HepG2 (cell line): Measurements from ENCODE around the gene DHX30. TPM values are rescaled to one million over a fixed set of nuclear protein-coding genes. Genes with fewer than 3 reads are reported as not detected.

Experiments used
- ATAC-seq: fragments of 200-7000 bp; cut with Tn5 transposase; 3 replicates; pipeline ENCODE4 v1.9.1; 2020; ENCODE audit warnings: mild to moderate bottlenecking, moderate library complexity
- BruUV-seq: library from RNA; stranded (reverse); fragments of 400-500 nt; replicated peaks from 2 replicates; lab custom pipeline; 2021; lab: Mats Ljungman, UMichigan
- CTCF ChIA-PET: fragments of 300-600 bp; formaldehyde crosslinking; extraction: SDS; loops from one replicate; lab custom pipeline; 2021; ENCODE audit warnings: low total read pairs, inconsistent platforms, low intra/inter-chr PET ratio; lab: Yijun Ruan, JAX
- POLR2A ChIA-PET: fragments of 350-600 bp; sonication (Branson Sonifier 250); formaldehyde crosslinking; loops from one replicate; lab custom pipeline; 2020; ENCODE audit warnings: antibody characterized with exemption, inconsistent platforms; lab: Yijun Ruan, JAX
- DNase-seq: peaks from one replicate; pipeline ENCODE4 v3.0.0-alpha.2; 2015; ENCODE audit warnings: low spot score
- FAIRE-seq: peaks from 3 replicates; lab custom pipeline; 2011; peaks lifted over from hg19 to GRCh38; lab: Jason Lieb, UNC
- H2AFZ ChIP-seq: one replicate; pipeline ENCODE4 v1.6.1; 2011; ENCODE audit warnings: low read length, inconsistent platforms
- H3K27ac ChIP-seq: fragments of 300-600 bp; 3 replicates; pipeline ENCODE4 v1.8.0; 2011; ENCODE audit warnings: mixed run types, mild to moderate bottlenecking, mixed read lengths, low read length, inconsistent platforms; ENCODE audit not compliant: insufficient read depth; ENCODE audit errors: extremely low read length
- H3K27me3 ChIP-seq, 2 experiments: fragments of 200-600 bp in 1 of 2; 2 replicates in 1 of 2; 3 replicates in 1 of 2; pipeline versions ENCODE4 v1.6.0 to v1.8.0; 2011; ENCODE audit warnings: low read length in 2 of 2, mild to moderate bottlenecking in 2 of 2, moderate library complexity in 2 of 2, inconsistent platforms in 1 of 2; ENCODE audit not compliant: insufficient read depth in 2 of 2, control insufficient read depth in 1 of 2
- H3K36me3 ChIP-seq, 2 experiments: fragments of 200-600 bp in 1 of 2; replicated peaks in 1 of 2; 2 replicates in 1 of 2; 3 replicates in 1 of 2; pipeline versions ENCODE4 v1.5.1 to v1.8.0; 2011; ENCODE audit warnings: low read length in 2 of 2, inconsistent platforms in 1 of 2; ENCODE audit not compliant: insufficient read depth in 2 of 2, control insufficient read depth in 1 of 2
- H3K4me1 ChIP-seq: 2 replicates; pipeline ENCODE4 v1.5.1; 2012; ENCODE audit warnings: low read length, inconsistent platforms; ENCODE audit not compliant: insufficient read depth
- H3K4me2 ChIP-seq: 2 replicates; pipeline ENCODE4 v1.6.0; 2011; ENCODE audit warnings: low read depth, low read length, inconsistent platforms
- H3K4me3 ChIP-seq, 3 experiments: fragments of 200-600 bp in 1 of 3; sonication (generic), shearing (Covaris generic) in 1 of 3; replicated peaks in 1 of 3; 2 replicates each; pipeline ENCODE4 v1.5.1; 2011 to 2016; ENCODE audit warnings: low read length in 3 of 3, inconsistent platforms in 2 of 3, low read depth in 2 of 3, mild to moderate bottlenecking in 2 of 3, control low read depth in 1 of 3, mixed read lengths in 1 of 3; ENCODE audit not compliant: insufficient read depth in 1 of 3
- H3K79me2 ChIP-seq: one replicate; pipeline ENCODE4 v1.6.1; 2011; ENCODE audit warnings: low read length, inconsistent platforms; ENCODE audit not compliant: insufficient read depth
- H3K9ac ChIP-seq: 2 replicates; pipeline ENCODE4 v1.6.0; 2011; ENCODE audit warnings: mild to moderate bottlenecking, low read depth, low read length, inconsistent platforms; ENCODE audit not compliant: insufficient read depth
- H3K9me3 ChIP-seq: 2 replicates; pipeline ENCODE4 v1.5.1; 2012; ENCODE audit warnings: mild to moderate bottlenecking, low read length
- H4K20me1 ChIP-seq: 2 replicates; pipeline ENCODE4 v1.6.0; 2011; ENCODE audit warnings: inconsistent platforms, mild to moderate bottlenecking, low read length, moderate library complexity; ENCODE audit not compliant: insufficient read depth
- HOXA3 ChIP-seq: sonication (generic); formaldehyde crosslinking; IDR thresholded peaks from 2 replicates; pipeline ENCODE4 v1.5.0; 2020; ENCODE audit warnings: missing genetic modification reagents
- ZNF350 ChIP-seq: sonication (generic); formaldehyde crosslinking; IDR thresholded peaks from 2 replicates; pipeline ENCODE4 v1.4.0; 2020; ENCODE audit warnings: mild to moderate bottlenecking, low read depth, missing genetic modification reagents, borderline replicate concordance
- ZNF788 ChIP-seq: sonication (generic); formaldehyde crosslinking; IDR thresholded peaks from 2 replicates; pipeline ENCODE4 v1.5.0; 2020; ENCODE audit warnings: mild to moderate bottlenecking, missing genetic modification reagents, borderline replicate concordance
- WGBS: methylation state at CpG from one replicate; pipeline ENCODE4 v1.1.6; 2017; ENCODE audit warnings: low lambda C conversion rate; 5-methylcytosine and 5-hydroxymethylcytosine counted together
- in situ Hi-C: cut with HindIII; loops from 2 replicates; pipeline ENCODE4 v1.10.0; 2017; ENCODE audit warnings: low pct_unique_long_range_greater_than_20kb; ENCODE audit not compliant: extremely low pct_ligation_motif_present
- intact Hi-C: fragments of 100-400 bp; cut with micrococcal nuclease; formaldehyde crosslinking; loops from one replicate; pipeline ENCODE4 v1.10.0; 2022; ENCODE audit not compliant: unreplicated experiment
- polyA plus RNA-seq, 8 experiments: library from polyadenylated mRNA; depleted of rRNA in 3 of 8; stranded (reverse) in 7 of 8; unstranded in 1 of 8; fragments of >200 nt; fragmentation: Illumina TruSeq in 4 of 8; extraction: Trizol in 4 of 8; gene quantifications; 2 replicates each; pipeline versions ENCODE4 v1.2.1 to v1.2.3, GENCODE V29; 2011 to 2016; ENCODE audit warnings: low read depth in 4 of 8, missing spikeins in 1 of 8, mixed read lengths in 1 of 8; ENCODE audit not compliant: insufficient read depth in 1 of 8
- total RNA-seq, 5 experiments: library from RNA; depleted of rRNA; stranded (reverse); fragments of >200 nt; fragmentation: Illumina TruSeq; extraction: Trizol; gene quantifications; 2 replicates each; pipeline ENCODE4 v1.2.3, GENCODE V29; 2016; ENCODE audit warnings: low read depth in 1 of 5
- TF ChIP-seq, protein P1 (sequence below): sonication (generic); formaldehyde crosslinking; IDR thresholded peaks from 2 replicates; pipeline ENCODE4 v1.5.1; 2020; ENCODE audit warnings: mild to moderate bottlenecking, moderate library complexity, missing genetic modification reagents
- TF ChIP-seq, protein P2 (sequence below): sonication (generic); formaldehyde crosslinking; IDR thresholded peaks from 2 replicates; pipeline ENCODE4 v1.4.0; 2020; ENCODE audit warnings: missing genetic modification reagents

Gene DHX30
- total and polyA plus RNA-seq, 2 of the 13 experiments (the other 11 are each of a cell fraction or from before 2014, with no cell fraction given), result 30.6 to 59.4 TPM

DNA sequence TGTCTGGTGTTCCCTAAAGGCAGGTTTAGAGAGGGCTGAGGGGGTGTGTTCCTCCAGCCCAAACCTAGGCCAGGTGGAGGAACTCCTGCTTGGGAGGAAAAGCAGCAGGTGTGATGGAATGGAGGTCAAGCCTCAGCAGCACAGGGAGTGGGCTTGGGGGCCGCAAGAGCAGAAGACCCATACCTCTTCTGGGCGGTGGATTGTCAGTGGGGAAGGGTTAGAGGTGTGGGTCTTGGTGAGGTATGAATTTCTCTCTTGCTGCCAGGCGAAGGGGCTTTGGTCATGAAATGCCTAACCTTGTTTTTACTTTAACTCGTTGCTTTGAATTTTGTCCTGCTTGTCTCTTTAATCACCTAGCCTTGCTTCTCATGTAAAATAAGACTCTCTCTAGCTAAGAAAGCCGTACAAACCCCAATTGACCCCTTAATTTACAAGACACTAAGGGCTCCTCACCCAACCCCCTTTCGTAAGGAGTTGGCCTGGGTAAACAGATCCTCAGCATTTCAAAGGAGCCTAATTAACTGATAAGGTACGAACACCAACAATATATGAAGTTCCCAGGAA, 38.9 kb downstream of the DHX30 start:
- FAIRE-seq (no peak), ATAC-seq (no peak), DNase-seq (no peak)
- Histone ChIP-seq H3K36me3 (peaks cover 45 to 85% of the 10 kb centered on the region in 2 experiments), H4K20me1 (peaks cover 6% of the 10 kb centered on the region), H3K4me3 (no peak overlapping the region), H3K27ac (no peak overlapping the region), H3K79me2 (peaks cover 3% of the 10 kb centered on the region), H3K4me1 (no peaks in the 10 kb centered on the region), H2AFZ (no peak overlapping the region), H3K9me3 (no peaks in the 10 kb centered on the region), H3K9ac (no peak overlapping the region), H3K27me3 (no peaks in the 10 kb centered on the region), H3K4me2 (no peak overlapping the region)
- CTCF ChIA-PET, result no interaction called here
- BruUV-seq, result no TSS peak
- intact Hi-C loops, result no loop called here
- POLR2A ChIA-PET, result no interaction called here
- in situ Hi-C loops, result loop anchor here (10.0 kb wide), 1 partner anchor 313 kb away; no protein-coding TSS in a partner anchor
- TF ChIP-seq HOXA3 (CRISPR knock-in tag), result no peak
- no peak for TF ChIP-seq ZNF350 (CRISPR knock-in tag)
- TF ChIP-seq, protein P1, sequence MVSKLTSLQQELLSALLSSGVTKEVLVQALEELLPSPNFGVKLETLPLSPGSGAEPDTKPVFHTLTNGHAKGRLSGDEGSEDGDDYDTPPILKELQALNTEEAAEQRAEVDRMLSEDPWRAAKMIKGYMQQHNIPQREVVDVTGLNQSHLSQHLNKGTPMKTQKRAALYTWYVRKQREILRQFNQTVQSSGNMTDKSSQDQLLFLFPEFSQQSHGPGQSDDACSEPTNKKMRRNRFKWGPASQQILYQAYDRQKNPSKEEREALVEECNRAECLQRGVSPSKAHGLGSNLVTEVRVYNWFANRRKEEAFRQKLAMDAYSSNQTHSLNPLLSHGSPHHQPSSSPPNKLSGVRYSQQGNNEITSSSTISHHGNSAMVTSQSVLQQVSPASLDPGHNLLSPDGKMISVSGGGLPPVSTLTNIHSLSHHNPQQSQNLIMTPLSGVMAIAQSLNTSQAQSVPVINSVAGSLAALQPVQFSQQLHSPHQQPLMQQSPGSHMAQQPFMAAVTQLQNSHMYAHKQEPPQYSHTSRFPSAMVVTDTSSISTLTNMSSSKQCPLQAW (CRISPR knock-in tag), result no peak
- TF ChIP-seq ZNF788, result no peak
- TF ChIP-seq, protein P2, sequence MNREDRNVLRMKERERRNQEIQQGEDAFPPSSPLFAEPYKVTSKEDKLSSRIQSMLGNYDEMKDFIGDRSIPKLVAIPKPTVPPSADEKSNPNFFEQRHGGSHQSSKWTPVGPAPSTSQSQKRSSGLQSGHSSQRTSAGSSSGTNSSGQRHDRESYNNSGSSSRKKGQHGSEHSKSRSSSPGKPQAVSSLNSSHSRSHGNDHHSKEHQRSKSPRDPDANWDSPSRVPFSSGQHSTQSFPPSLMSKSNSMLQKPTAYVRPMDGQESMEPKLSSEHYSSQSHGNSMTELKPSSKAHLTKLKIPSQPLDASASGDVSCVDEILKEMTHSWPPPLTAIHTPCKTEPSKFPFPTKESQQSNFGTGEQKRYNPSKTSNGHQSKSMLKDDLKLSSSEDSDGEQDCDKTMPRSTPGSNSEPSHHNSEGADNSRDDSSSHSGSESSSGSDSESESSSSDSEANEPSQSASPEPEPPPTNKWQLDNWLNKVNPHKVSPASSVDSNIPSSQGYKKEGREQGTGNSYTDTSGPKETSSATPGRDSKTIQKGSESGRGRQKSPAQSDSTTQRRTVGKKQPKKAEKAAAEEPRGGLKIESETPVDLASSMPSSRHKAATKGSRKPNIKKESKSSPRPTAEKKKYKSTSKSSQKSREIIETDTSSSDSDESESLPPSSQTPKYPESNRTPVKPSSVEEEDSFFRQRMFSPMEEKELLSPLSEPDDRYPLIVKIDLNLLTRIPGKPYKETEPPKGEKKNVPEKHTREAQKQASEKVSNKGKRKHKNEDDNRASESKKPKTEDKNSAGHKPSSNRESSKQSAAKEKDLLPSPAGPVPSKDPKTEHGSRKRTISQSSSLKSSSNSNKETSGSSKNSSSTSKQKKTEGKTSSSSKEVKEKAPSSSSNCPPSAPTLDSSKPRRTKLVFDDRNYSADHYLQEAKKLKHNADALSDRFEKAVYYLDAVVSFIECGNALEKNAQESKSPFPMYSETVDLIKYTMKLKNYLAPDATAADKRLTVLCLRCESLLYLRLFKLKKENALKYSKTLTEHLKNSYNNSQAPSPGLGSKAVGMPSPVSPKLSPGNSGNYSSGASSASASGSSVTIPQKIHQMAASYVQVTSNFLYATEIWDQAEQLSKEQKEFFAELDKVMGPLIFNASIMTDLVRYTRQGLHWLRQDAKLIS (CRISPR knock-in tag), result no peak
- 95% methylated on average over 7 of the region's 7 CpGs for WGBS
